CD4-positive, alpha-beta T cell treated with Interleukin-1 beta for 1 hour (primary cell): Measurements from ENCODE around the gene TFAP2D.

Experiments
- DNase-seq, 2 donors: peaks; one replicate each; pipeline ENCODE4 v3.0.0-alpha.2; 2020 to 2022

The TFAP2D gene

GRCh38 chr6:50819904-50820868, 106.9 kb downstream of the TFAP2D start:
- DNase-seq = no peak

DNA sequence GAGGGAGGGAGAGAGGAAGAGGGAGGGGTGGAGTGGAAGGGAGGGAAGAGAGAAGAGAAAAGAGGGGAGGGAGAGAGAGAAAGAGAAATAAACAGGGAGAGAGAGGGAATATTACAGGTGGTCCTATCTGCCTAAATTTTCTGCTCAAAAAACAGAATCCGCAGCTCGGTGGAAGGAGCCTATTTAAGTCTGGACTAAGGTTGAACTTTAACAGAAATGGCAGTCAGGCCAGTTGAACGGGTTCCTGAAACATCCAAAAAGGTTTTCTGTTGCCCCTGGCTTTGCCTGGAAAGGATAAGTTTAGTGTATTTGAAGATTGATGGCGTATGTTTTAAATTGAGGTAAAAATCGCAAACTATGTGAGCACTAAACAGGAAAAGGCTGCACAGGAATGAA, 107.5 kb downstream of the TFAP2D start:
- no peak for DNase-seq

GRCh38 chr6:50821441-50822077, 108.2 kb downstream of the TFAP2D start:
- no peak for DNase-seq

GRCh38 chr6:50822078-50822476, 108.8 kb downstream of the TFAP2D start:
- no peak for DNase-seq
